KMS-11 (cell line): ENCODE data around the gene SLC7A6.
A peak's percentile ranks its signal among the peaks of the same experiment; 100 is the strongest.

Experiments used
- H2AFZ ChIP-seq: fragments of 200-600 bp; sonication (generic); 2 replicates; pipeline ENCODE4 v1.6.1; 2016; ENCODE audit warnings: antibody characterized with exemption, mixed run types, low read depth
- H3K27ac ChIP-seq: fragments of 200-600 bp; sonication (generic); 2 replicates; pipeline ENCODE4 v1.6.1; 2016; ENCODE audit warnings: mild to moderate bottlenecking, mixed run types
- H3K27me3 ChIP-seq: fragments of 200-600 bp; sonication (generic); 2 replicates; pipeline ENCODE4 v1.6.1; 2017; ENCODE audit warnings: mild to moderate bottlenecking, low read depth, mixed run types, moderate library complexity; ENCODE audit not compliant: insufficient read depth
- H3K36me3 ChIP-seq: fragments of 200-600 bp; sonication (generic); 2 replicates; pipeline ENCODE4 v1.6.1; 2017; ENCODE audit warnings: mild to moderate bottlenecking, mixed run types; ENCODE audit not compliant: insufficient read depth
- H3K4me1 ChIP-seq: fragments of 200-600 bp; sonication (generic); 2 replicates; pipeline ENCODE4 v1.6.1; 2016; ENCODE audit warnings: mild to moderate bottlenecking, low read depth, mixed run types; ENCODE audit not compliant: poor library complexity, severe bottlenecking
- H3K4me2 ChIP-seq: fragments of 200-600 bp; sonication (generic); 2 replicates; pipeline ENCODE4 v1.7.0; 2016; ENCODE audit warnings: mild to moderate bottlenecking, mixed run types
- H3K4me3 ChIP-seq: fragments of 200-600 bp; sonication (generic); IDR thresholded peaks from 2 replicates; pipeline ENCODE4 v1.6.1; 2017; ENCODE audit warnings: low read depth, low read length, mixed read lengths; ENCODE audit not compliant: insufficient read depth
- H3K79me2 ChIP-seq: fragments of 200-600 bp; sonication (generic); 2 replicates; pipeline ENCODE4 v1.6.1; 2016; ENCODE audit warnings: low read depth, mixed run types; ENCODE audit not compliant: insufficient read depth
- H3K9ac ChIP-seq: fragments of 200-600 bp; sonication (generic); 2 replicates; pipeline ENCODE4 v1.6.1; 2016; ENCODE audit warnings: mild to moderate bottlenecking, mixed run types
- H4K20me1 ChIP-seq: fragments of 200-600 bp; sonication (generic); 2 replicates; pipeline ENCODE4 v1.6.1; 2016; ENCODE audit warnings: mild to moderate bottlenecking, mixed run types; ENCODE audit not compliant: insufficient read depth
- CTCF ChIP-seq: fragments of 200-600 bp; sonication (generic); conservative IDR thresholded peaks from 2 replicates; pipeline ENCODE4 v1.6.1; 2017; ENCODE audit warnings: low read depth, mild to moderate bottlenecking, antibody characterized with exemption, low read length, moderate library complexity, mixed read lengths

SLC7A6 gene

GRCh38 chr16:68252383-68252782 lies 11.9 kb upstream of the SLC7A6 start:
- H3K27me3 ChIP-seq: no peaks in the 10 kb centered on the region
- no peak overlapping the region for H2AFZ ChIP-seq
- H3K36me3 ChIP-seq: no peaks in the 10 kb centered on the region
- H3K4me3 ChIP-seq: no peak overlapping the region
- H3K4me2 ChIP-seq: peak overlapping the region; percentile 86
- H3K27ac ChIP-seq: peak overlapping the region; percentile 86
- TF ChIP-seq CTCF: no peak
- H3K9ac ChIP-seq: peak overlapping the region; percentile 48
- H4K20me1 ChIP-seq: no peaks in the 10 kb centered on the region
- H3K4me1 ChIP-seq: peaks cover 97% of the 10 kb centered on the region
- peaks cover 48% of the 10 kb centered on the region; the same call in 1 of the 2 replicates for H3K79me2 ChIP-seq

DNA sequence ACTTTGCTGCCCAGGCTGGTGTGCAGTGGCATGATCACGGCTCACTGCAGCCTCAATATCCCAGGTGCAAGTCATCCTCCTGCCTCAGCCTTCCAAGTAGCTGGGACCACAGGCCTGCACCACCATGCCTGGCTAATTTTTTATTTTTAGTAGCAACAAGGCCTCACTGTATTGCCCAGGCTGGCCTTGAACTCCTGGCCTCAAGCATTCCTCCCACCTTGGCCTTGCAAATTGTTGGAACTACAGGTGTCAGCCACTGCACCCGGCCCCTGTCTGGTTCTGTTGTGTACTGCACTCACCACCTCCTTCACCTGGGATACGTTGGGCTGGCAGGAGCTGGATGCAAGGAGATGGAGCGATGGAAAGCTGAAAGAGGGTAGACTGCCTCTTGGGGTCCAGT lies 10.6 kb upstream of the SLC7A6 start:
- Histone ChIP-seq H3K9ac (no peak overlapping the region), H4K20me1 (no peaks in the 10 kb centered on the region), H3K4me1 (peaks cover 99% of the 10 kb centered on the region), H3K4me3 (no peak overlapping the region), H3K27me3 (no peaks in the 10 kb centered on the region), H3K27ac (peak overlapping the region; percentile 86), H2AFZ (no peak overlapping the region), H3K4me2 (peak overlapping the region; percentile 86; the same call in 1 of the 2 replicates), H3K36me3 (no peaks in the 10 kb centered on the region), H3K79me2 (peaks cover 35% of the 10 kb centered on the region; the same call in 1 of the 2 replicates)
- no peak for TF ChIP-seq CTCF

DNA sequence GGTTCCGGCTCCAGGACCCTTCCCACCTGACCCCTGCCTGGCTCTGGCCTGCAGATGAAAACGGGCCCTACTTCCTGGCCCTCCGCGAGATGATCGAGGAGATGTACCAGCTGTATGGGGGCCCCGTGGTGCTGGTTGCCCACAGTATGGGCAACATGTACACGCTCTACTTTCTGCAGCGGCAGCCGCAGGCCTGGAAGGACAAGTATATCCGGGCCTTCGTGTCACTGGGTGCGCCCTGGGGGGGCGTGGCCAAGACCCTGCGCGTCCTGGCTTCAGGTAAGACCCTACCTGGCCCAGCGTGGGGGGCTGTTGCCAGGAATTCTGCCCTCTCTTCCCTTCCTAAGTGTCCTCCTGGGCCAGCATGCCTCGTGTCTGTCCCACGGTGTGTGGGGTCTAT lies 8.6 kb upstream of the SLC7A6 start:
- peaks cover 20% of the 10 kb centered on the region; the same call in 1 of the 2 replicates for H3K79me2 ChIP-seq
- H2AFZ ChIP-seq: no peak overlapping the region
- TF ChIP-seq CTCF: no peak
- H4K20me1 ChIP-seq: no peaks in the 10 kb centered on the region
- no peaks in the 10 kb centered on the region for H3K36me3 ChIP-seq
- peaks cover 99% of the 10 kb centered on the region for H3K4me1 ChIP-seq
- no peak overlapping the region for H3K4me3 ChIP-seq
- H3K27me3 ChIP-seq: no peaks in the 10 kb centered on the region
- H3K9ac ChIP-seq: no peak overlapping the region
- H3K27ac ChIP-seq: no peak overlapping the region; the same call in 1 of the 2 replicates
- H3K4me2 ChIP-seq: no peak overlapping the region

GRCh38 chr16:68257251-68257905 lies 6.9 kb upstream of the SLC7A6 start:
- no peak for TF ChIP-seq CTCF
- Histone ChIP-seq H4K20me1 (no peaks in the 10 kb centered on the region), H3K4me2 (peak overlapping the region; percentile 93), H3K27me3 (no peaks in the 10 kb centered on the region), H3K4me1 (peaks cover 99% of the 10 kb centered on the region), H3K79me2 (peaks cover 20% of the 10 kb centered on the region; the same call in 1 of the 2 replicates), H3K4me3 (no peak overlapping the region), H3K27ac (peak overlapping the region; percentile 96), H3K36me3 (no peaks in the 10 kb centered on the region), H2AFZ (no peak overlapping the region), H3K9ac (peak overlapping the region; percentile 62; the same call in 1 of the 2 replicates)
